ENCODE measurements around the gene SH3TC2.

Gene SH3TC2

DNA sequence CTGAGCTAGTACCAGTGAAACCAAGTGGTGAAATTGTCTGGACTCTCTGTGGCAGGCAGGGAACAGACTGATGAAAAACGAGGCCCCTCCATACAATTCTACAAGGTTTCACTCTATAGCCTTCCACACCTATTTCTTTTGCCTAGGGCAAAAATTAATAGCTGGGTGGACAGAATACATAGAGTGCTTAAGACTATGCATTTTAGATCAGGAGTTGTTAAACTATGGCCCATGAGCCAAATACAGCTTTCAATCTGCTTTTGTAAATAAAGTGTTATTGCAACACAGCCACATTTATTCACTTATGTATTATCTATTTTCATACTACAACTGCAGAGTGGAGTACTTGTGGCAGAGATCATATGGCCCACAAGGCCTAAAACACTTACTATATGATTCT is 45.2 kb downstream of the SH3TC2 start (continued):
- TF ChIP-seq ZNF621 (tag by site-specific recombination; IDR thresholded peaks at IDR 0.05) (no peak), ZNF121 (tag by site-specific recombination; IDR thresholded peaks at IDR 0.05) (no peak), SP2 (tag by site-specific recombination; IDR thresholded peaks at IDR 0.05) (no peak), ZNF623 (tag by site-specific recombination; IDR thresholded peaks at IDR 0.05) (no peak), ZNF544 (tag by site-specific recombination; IDR thresholded peaks at IDR 0.05) (no peak)

GRCh38 chr5:149015561-149015960 is 47.3 kb downstream of the SH3TC2 start:
- Histone ChIP-seq H3K4me1 (ENCODE audit: control insufficient read depth, insufficient read depth, low read length) (no peaks in the 10 kb centered on the region; the same call in 1 of the 2 replicates), H3K4me3 (ENCODE audit: low read depth, low read length) (no peak overlapping the region), H3K27ac (ENCODE audit: extremely low read depth, low read depth, low read length) (no peak overlapping the region), H3K9me3 (ENCODE audit: control insufficient read depth, insufficient read depth, low read depth, low read length) (no peaks in the 10 kb centered on the region), H3K36me3 (ENCODE audit: control insufficient read depth in 2 of 2, insufficient read depth in 1 of 2, low read length in 2 of 2) (no peaks in the 10 kb centered on the region)
- ChIA-PET POLR2A (no interaction called here), CTCF (interaction anchor here (0.7 to 1.4 kb wide), 3 partner anchors 9 to 282 kb away, joined by 3 to 4 read pairs (median 3); no protein-coding TSS in a partner anchor)
- TF ChIP-seq ZBTB6 (tag by site-specific recombination; IDR thresholded peaks at IDR 0.05) (no peak), ZNF501 (tag by site-specific recombination; IDR thresholded peaks at IDR 0.05) (no peak), ZNF785 (tag by site-specific recombination; IDR thresholded peaks at IDR 0.05) (no peak), ZNF521 (tag by site-specific recombination; IDR thresholded peaks at IDR 0.05) (no peak), REST (tag by site-specific recombination; IDR thresholded peaks at IDR 0.05) (no peak), ZNF701 (tag by site-specific recombination; IDR thresholded peaks at IDR 0.05) (no peak), ZNF621 (tag by site-specific recombination; IDR thresholded peaks at IDR 0.05) (no peak), ZNF114 (tag by site-specific recombination; IDR thresholded peaks at IDR 0.05) (no peak), ZBTB1 (tag by site-specific recombination; IDR thresholded peaks at IDR 0.05) (no peak), IKZF3 (tag by site-specific recombination; IDR thresholded peaks at IDR 0.05) (no peak), ZNF133 (tag by site-specific recombination; IDR thresholded peaks at IDR 0.05) (no peak), ZNF26 (tag by site-specific recombination; IDR thresholded peaks at IDR 0.05) (no peak), ZSCAN5A (tag by site-specific recombination; IDR thresholded peaks at IDR 0.05) (no peak), ZSCAN30 (tag by site-specific recombination; IDR thresholded peaks at IDR 0.05) (no peak), OSR2 (tag by site-specific recombination; IDR thresholded peaks at IDR 0.05) (no peak)

All from HEK293 (cell line).